WTC11 (cell line): Measurements from ENCODE around the gene CKB. TPM values are rescaled to one million over a fixed set of nuclear protein-coding genes. Genes with fewer than 3 reads are reported as not detected.

Experiments
- ATAC-seq: fragments of 200-7000 bp; cut with Tn5 transposase; 2 replicates; pipeline ENCODE4 v1.10.0; 2021; ENCODE audit warnings: mild to moderate bottlenecking, moderate library complexity
- CTCF ChIA-PET: fragments of 300-600 bp; sonication (Branson Sonifier 250); formaldehyde crosslinking; loops from one replicate; lab custom pipeline; 2021; ENCODE audit warnings: antibody characterized with exemption; lab: Charles Lee
- POLR2A ChIA-PET: fragments of 350-600 bp; sonication (Branson Sonifier 250); formaldehyde crosslinking; loops from one replicate; lab custom pipeline; 2021; ENCODE audit warnings: antibody characterized with exemption; lab: Charles Lee
- DNase-seq: peaks from one replicate; pipeline ENCODE4 v3.0.0; 2021; ENCODE audit warnings: low spot score
- H3K27ac Mint-ChIP-seq: 2 replicates; pipeline ENCODE4 v1.8.0; 2021; ENCODE audit warnings: mixed read lengths
- H3K27me3 Mint-ChIP-seq: 2 replicates; pipeline ENCODE4 v1.8.0; 2021; ENCODE audit warnings: low read depth, mild to moderate bottlenecking, moderate library complexity, mixed read lengths
- H3K36me3 Mint-ChIP-seq: 2 replicates; pipeline ENCODE4 v1.8.0; 2021; ENCODE audit warnings: mixed read lengths
- H3K4me1 Mint-ChIP-seq: 2 replicates; pipeline ENCODE4 v1.8.0; 2022; ENCODE audit warnings: mixed read lengths
- H3K4me3 Mint-ChIP-seq: 2 replicates; pipeline ENCODE4 v1.8.0; 2021; ENCODE audit warnings: mild to moderate bottlenecking, moderate library complexity, mixed read lengths
- H3K9me3 Mint-ChIP-seq: 2 replicates; pipeline ENCODE4 v1.8.0; 2021; ENCODE audit warnings: mixed read lengths
- ARID4B ChIP-seq: sonication (generic); formaldehyde crosslinking; IDR thresholded peaks from 2 replicates; pipeline ENCODE4 v1.8.0; 2023; ENCODE audit warnings: missing genetic modification reagents, mild to moderate bottlenecking, borderline replicate concordance
- CREM ChIP-seq: sonication (generic); formaldehyde crosslinking; IDR thresholded peaks from 2 replicates; pipeline ENCODE4 v1.8.1; 2022; ENCODE audit warnings: mild to moderate bottlenecking, missing genetic modification reagents, moderate library complexity
- ETV6 ChIP-seq: sonication (generic); formaldehyde crosslinking; IDR thresholded peaks from 2 replicates; pipeline ENCODE4 v1.8.1; 2022; ENCODE audit warnings: mild to moderate bottlenecking, missing genetic modification reagents
- JAZF1 ChIP-seq: fragments of 250-450 bp; sonication (Bioruptor Pico); IDR thresholded peaks from 2 replicates; pipeline ENCODE4 v1.9.0; 2021; ENCODE audit warnings: moderate library complexity, mild to moderate bottlenecking, inconsistent platforms
- NFE2L1 ChIP-seq: sonication (generic); formaldehyde crosslinking; IDR thresholded peaks from 2 replicates; pipeline ENCODE4 v1.8.1; 2023; ENCODE audit warnings: missing genetic modification reagents
- OVOL2 ChIP-seq: fragments of 250-450 bp; sonication (Bioruptor Pico); IDR thresholded peaks from 2 replicates; pipeline ENCODE4 v1.9.0; 2021; ENCODE audit warnings: mild to moderate bottlenecking, borderline replicate concordance
- ZNF263 ChIP-seq: sonication (generic); formaldehyde crosslinking; IDR thresholded peaks from 2 replicates; pipeline ENCODE4 v1.8.1; 2022; ENCODE audit warnings: low read depth, mild to moderate bottlenecking, moderate library complexity, missing genetic modification reagents
- total RNA-seq: library from RNA; stranded (reverse); gene quantifications from 3 replicates; pipeline ENCODE4 v1.2.3, GENCODE V29; 2021
- TF ChIP-seq, protein P1 (sequence below): sonication (generic); formaldehyde crosslinking; IDR thresholded peaks from 2 replicates; pipeline ENCODE4 v1.8.0; 2022; ENCODE audit warnings: mild to moderate bottlenecking, missing genetic modification reagents
- TF ChIP-seq, protein P2 (sequence below): sonication (generic); formaldehyde crosslinking; IDR thresholded peaks from 2 replicates; pipeline ENCODE4 v1.8.1; 2022; ENCODE audit warnings: mild to moderate bottlenecking, missing genetic modification reagents, moderate library complexity, borderline replicate concordance
- TF ChIP-seq, protein P3 (sequence below): sonication (generic); formaldehyde crosslinking; IDR thresholded peaks from 2 replicates; pipeline ENCODE4 v1.8.0; 2022; ENCODE audit warnings: mild to moderate bottlenecking, missing genetic modification reagents
- TF ChIP-seq, protein P4 (sequence below): sonication (generic); formaldehyde crosslinking; IDR thresholded peaks from 2 replicates; pipeline ENCODE4 v1.8.1; 2023; ENCODE audit warnings: mild to moderate bottlenecking, missing genetic modification reagents

CKB gene
- total RNA-seq, 1 experiment from 2014 or later: 555 TPM

- TF ChIP-seq ARID4B (CRISPR knock-in tag) (0 out of 2 replicates have a peak, but pooled peaks have one; percentile 13), ETV6 (0 out of 2 replicates have a peak, but pooled peaks have one; percentile 22)
Measured at GRCh38 chr14:103522649-103523574, at the start of gene CKB (continued).

DNA sequence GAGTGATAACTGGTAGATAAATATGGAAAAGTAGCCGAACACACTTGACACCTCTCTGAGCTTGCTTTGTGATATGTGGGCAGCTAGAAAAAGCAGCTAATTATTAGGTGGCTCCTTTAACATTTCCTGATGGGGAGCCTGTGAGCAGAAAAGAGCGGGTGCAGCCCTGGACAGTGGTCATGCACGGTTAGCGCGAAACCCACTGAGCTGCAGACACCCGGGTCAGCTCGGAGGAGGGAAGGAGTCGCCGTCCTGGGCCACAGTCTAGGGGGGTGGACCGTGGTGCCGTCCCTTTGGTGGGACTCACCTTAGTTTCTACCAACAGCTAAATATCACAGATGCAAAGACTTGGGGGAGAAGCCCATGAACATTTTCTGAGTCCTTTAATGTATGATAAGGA lies 46.8 kb upstream of the CKB start:
- H3K4me1 Mint-ChIP-seq: peaks cover 14% of the 10 kb centered on the region
- peaks cover 7% of the 10 kb centered on the region for H3K36me3 Mint-ChIP-seq
- H3K4me3 Mint-ChIP-seq: no peak overlapping the region
- DNase-seq: no peak
- no peaks in the 10 kb centered on the region for H3K9me3 Mint-ChIP-seq
- CTCF ChIA-PET: interaction anchor here (1.4 kb wide), 1 partner anchor 202 kb away, joined by 3 read pairs; no protein-coding TSS in a partner anchor
- TF ChIP-seq ZNF263 (no peak), CREM (CRISPR knock-in tag) (no peak), NFE2L1 (no peak), JAZF1 (no peak), OVOL2 (no peak)
- TF ChIP-seq, protein P1, sequence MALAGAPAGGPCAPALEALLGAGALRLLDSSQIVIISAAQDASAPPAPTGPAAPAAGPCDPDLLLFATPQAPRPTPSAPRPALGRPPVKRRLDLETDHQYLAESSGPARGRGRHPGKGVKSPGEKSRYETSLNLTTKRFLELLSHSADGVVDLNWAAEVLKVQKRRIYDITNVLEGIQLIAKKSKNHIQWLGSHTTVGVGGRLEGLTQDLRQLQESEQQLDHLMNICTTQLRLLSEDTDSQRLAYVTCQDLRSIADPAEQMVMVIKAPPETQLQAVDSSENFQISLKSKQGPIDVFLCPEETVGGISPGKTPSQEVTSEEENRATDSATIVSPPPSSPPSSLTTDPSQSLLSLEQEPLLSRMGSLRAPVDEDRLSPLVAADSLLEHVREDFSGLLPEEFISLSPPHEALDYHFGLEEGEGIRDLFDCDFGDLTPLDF (CRISPR knock-in tag): no peak
- TF ChIP-seq, protein P2, sequence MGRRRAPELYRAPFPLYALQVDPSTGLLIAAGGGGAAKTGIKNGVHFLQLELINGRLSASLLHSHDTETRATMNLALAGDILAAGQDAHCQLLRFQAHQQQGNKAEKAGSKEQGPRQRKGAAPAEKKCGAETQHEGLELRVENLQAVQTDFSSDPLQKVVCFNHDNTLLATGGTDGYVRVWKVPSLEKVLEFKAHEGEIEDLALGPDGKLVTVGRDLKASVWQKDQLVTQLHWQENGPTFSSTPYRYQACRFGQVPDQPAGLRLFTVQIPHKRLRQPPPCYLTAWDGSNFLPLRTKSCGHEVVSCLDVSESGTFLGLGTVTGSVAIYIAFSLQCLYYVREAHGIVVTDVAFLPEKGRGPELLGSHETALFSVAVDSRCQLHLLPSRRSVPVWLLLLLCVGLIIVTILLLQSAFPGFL: no peak
- TF ChIP-seq, protein P3, sequence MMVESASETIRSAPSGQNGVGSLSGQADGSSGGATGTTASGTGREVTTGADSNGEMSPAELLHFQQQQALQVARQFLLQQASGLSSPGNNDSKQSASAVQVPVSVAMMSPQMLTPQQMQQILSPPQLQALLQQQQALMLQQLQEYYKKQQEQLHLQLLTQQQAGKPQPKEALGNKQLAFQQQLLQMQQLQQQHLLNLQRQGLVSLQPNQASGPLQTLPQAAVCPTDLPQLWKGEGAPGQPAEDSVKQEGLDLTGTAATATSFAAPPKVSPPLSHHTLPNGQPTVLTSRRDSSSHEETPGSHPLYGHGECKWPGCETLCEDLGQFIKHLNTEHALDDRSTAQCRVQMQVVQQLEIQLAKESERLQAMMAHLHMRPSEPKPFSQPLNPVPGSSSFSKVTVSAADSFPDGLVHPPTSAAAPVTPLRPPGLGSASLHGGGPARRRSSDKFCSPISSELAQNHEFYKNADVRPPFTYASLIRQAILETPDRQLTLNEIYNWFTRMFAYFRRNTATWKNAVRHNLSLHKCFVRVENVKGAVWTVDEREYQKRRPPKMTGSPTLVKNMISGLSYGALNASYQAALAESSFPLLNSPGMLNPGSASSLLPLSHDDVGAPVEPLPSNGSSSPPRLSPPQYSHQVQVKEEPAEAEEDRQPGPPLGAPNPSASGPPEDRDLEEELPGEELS (CRISPR knock-in tag): no peak
- TF ChIP-seq, protein P4, sequence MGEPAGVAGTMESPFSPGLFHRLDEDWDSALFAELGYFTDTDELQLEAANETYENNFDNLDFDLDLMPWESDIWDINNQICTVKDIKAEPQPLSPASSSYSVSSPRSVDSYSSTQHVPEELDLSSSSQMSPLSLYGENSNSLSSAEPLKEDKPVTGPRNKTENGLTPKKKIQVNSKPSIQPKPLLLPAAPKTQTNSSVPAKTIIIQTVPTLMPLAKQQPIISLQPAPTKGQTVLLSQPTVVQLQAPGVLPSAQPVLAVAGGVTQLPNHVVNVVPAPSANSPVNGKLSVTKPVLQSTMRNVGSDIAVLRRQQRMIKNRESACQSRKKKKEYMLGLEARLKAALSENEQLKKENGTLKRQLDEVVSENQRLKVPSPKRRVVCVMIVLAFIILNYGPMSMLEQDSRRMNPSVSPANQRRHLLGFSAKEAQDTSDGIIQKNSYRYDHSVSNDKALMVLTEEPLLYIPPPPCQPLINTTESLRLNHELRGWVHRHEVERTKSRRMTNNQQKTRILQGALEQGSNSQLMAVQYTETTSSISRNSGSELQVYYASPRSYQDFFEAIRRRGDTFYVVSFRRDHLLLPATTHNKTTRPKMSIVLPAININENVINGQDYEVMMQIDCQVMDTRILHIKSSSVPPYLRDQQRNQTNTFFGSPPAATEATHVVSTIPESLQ (CRISPR knock-in tag): no peak
- TF ChIP-seq, all 79 proteins: peak for 0
- POLR2A ChIA-PET: no interaction called here
- Mint-ChIP-seq H3K27me3 (no peaks in the 10 kb centered on the region), H3K27ac (peak overlapping the region; percentile 34)
- ATAC-seq: no peak
